Right lobe of liver (tissue), 4 donors: ENCODE results near the gene ZNF599.

ENCODE experiments used
- CTCF ChIP-seq, 4 donors: fragments of 200-600 bp in 3 of 4; fragments of 450-650 bp in 1 of 4; IDR thresholded peaks; one replicate each; pipeline versions ENCODE4 v1.5.1 to v1.8.0; 2016 to 2022; ENCODE audit warnings: antibody characterized with exemption in 4 of 4, mild to moderate bottlenecking in 2 of 4
- POLR2A ChIP-seq: fragments of 450-650 bp; IDR thresholded peaks from one replicate; pipeline ENCODE4 v1.6.1; 2017; ENCODE audit warnings: antibody characterized with exemption, mild to moderate bottlenecking
- donor health status: DM: no; HTN: no; CAD: no.
- donor health status: DM: no; HTN: no; CAD: no.
- donor health status: DM: no; HTN: yes; CAD: no.

GRCh38 chr19:34774857-34775256, 1.8 kb upstream of the ZNF599 start:
- TF ChIP-seq CTCF (IDR thresholded peaks at IDR 0.05) (no peak), POLR2A (no peak)
